ENCODE results near the gene PTBP3. TPM values are rescaled to one million over a fixed set of nuclear protein-coding genes. Genes with fewer than 3 reads are reported as not detected.

The PTBP3 gene
- polyA plus RNA-seq, 1 donor from 2014 or later: 36.1 TPM

DNA sequence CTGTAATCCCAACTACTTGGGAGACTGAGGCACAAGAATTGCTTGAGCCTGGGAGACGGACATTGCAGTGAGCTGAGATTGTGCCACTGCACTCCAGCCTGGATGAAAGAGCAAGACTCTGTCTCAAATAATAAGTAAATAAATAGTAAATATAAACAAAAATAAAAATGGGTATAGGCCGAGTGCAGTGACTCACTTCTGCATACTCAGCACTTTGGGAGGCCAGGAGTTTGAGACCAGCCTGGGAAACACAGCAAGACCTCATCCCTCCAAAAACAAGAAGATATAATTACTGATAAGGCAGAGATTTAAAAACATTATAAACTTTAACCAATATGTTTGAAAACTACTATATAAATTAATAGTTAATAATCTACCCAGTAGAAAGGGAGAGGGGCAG lies 120.5 kb downstream of the PTBP3 start:
- Histone ChIP-seq H3K9me2 (ENCODE audit: insufficient read depth, low read length) (no peaks in the 10 kb centered on the region), H3F3A (ENCODE audit: insufficient read depth, low read length, poor library complexity, severe bottlenecking) (no peaks in the 10 kb centered on the region), H2AFZ (ENCODE audit: low read depth, low read length) (no peak overlapping the region), H3K27ac (ENCODE audit: low read length) (no peak overlapping the region), H3K27me3 (ENCODE audit: insufficient read depth, low read depth, low read length) (no peaks in the 10 kb centered on the region), H3K36me3 (ENCODE audit: insufficient read depth, low read length) (peaks cover 2% of the 10 kb centered on the region), H3K9ac (ENCODE audit: low read length) (no peak overlapping the region), H3K79me2 (replicated peaks; ENCODE audit: insufficient read depth, low read length) (no peaks in the 10 kb centered on the region), H4K20me1 (ENCODE audit: insufficient read depth) (no peaks in the 10 kb centered on the region), H3K4me2 (ENCODE audit: low read length) (no peak overlapping the region), H3K9me3 (ENCODE audit: low read length) (no peaks in the 10 kb centered on the region), H3K4me3 (ENCODE audit: low read length) (no peak overlapping the region)
- TF ChIP-seq EP300 (conservative IDR thresholded peaks at IDR 0.05; ENCODE audit: poor library complexity, severe bottlenecking): no peak

DNA sequence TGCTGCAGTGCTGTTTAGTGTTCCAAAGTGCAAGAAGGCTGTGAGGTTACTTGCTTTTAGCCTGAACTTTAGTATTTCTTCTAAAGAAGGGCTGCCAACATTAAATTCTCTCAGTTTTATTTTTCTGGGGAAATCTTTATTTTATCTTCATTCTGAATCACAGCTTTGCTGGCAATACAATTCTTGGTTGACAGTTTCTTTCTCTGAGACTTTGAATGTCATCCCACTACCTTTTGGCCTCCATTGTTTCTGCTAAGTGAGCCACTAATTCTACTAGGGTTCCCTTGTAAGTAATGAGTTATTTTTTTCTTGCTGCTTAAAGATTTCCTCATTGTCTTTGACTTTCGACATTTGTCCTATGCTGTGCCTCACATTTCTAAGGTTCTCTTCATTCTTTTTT lies 126.0 kb downstream of the PTBP3 start:
- Histone ChIP-seq H3K4me2 (ENCODE audit: low read length) (no peak overlapping the region), H3K79me2 (replicated peaks; ENCODE audit: insufficient read depth, low read length) (no peaks in the 10 kb centered on the region), H3K9ac (ENCODE audit: low read length) (no peak overlapping the region), H3K27ac (ENCODE audit: low read length) (no peak overlapping the region), H3K27me3 (ENCODE audit: insufficient read depth, low read depth, low read length) (no peaks in the 10 kb centered on the region), H3K36me3 (ENCODE audit: insufficient read depth, low read length) (no peaks in the 10 kb centered on the region), H3F3A (ENCODE audit: insufficient read depth, low read length, poor library complexity, severe bottlenecking) (no peaks in the 10 kb centered on the region), H3K4me3 (ENCODE audit: low read length) (no peak overlapping the region), H2AFZ (ENCODE audit: low read depth, low read length) (no peak overlapping the region), H3K9me2 (ENCODE audit: insufficient read depth, low read length) (no peaks in the 10 kb centered on the region), H4K20me1 (ENCODE audit: insufficient read depth) (no peaks in the 10 kb centered on the region), H3K9me3 (ENCODE audit: low read length) (no peaks in the 10 kb centered on the region)
- TF ChIP-seq SMC3 (conservative IDR thresholded peaks at IDR 0.05; ENCODE audit: poor library complexity): no peak

- no peaks in the 10 kb centered on the region for H3F3A ChIP-seq (ENCODE audit: insufficient read depth, low read length, poor library complexity, severe bottlenecking)
- H3K27ac ChIP-seq (ENCODE audit: low read length): no peak overlapping the region
- no peak overlapping the region for H2AFZ ChIP-seq (ENCODE audit: low read depth, low read length)
- no peaks in the 10 kb centered on the region for H3K27me3 ChIP-seq (ENCODE audit: insufficient read depth, low read depth, low read length)
- no peaks in the 10 kb centered on the region for H3K79me2 ChIP-seq (replicated peaks; ENCODE audit: insufficient read depth, low read length)
- H3K9me2 ChIP-seq (ENCODE audit: insufficient read depth, low read length): no peaks in the 10 kb centered on the region
- no peaks in the 10 kb centered on the region for H4K20me1 ChIP-seq (ENCODE audit: insufficient read depth)
- no peak overlapping the region for H3K4me3 ChIP-seq (ENCODE audit: low read length)
- TF ChIP-seq EZH2 (IDR thresholded peaks at IDR 0.05; ENCODE audit: borderline replicate concordance, insufficient read depth, low read length, poor library complexity, severe bottlenecking): no peak
- TF ChIP-seq TAF1 (IDR thresholded peaks at IDR 0.05; ENCODE audit: low read depth): no peak
- no peak for TF ChIP-seq POLR2AphosphoS5 (IDR thresholded peaks at IDR 0.05)
- TF ChIP-seq CTCF (IDR thresholded peaks at IDR 0.05; ENCODE audit: poor library complexity, severe bottlenecking): no peak
- TF ChIP-seq SMC3 (conservative IDR thresholded peaks at IDR 0.05; ENCODE audit: poor library complexity): no peak
- TF ChIP-seq, protein P1, sequence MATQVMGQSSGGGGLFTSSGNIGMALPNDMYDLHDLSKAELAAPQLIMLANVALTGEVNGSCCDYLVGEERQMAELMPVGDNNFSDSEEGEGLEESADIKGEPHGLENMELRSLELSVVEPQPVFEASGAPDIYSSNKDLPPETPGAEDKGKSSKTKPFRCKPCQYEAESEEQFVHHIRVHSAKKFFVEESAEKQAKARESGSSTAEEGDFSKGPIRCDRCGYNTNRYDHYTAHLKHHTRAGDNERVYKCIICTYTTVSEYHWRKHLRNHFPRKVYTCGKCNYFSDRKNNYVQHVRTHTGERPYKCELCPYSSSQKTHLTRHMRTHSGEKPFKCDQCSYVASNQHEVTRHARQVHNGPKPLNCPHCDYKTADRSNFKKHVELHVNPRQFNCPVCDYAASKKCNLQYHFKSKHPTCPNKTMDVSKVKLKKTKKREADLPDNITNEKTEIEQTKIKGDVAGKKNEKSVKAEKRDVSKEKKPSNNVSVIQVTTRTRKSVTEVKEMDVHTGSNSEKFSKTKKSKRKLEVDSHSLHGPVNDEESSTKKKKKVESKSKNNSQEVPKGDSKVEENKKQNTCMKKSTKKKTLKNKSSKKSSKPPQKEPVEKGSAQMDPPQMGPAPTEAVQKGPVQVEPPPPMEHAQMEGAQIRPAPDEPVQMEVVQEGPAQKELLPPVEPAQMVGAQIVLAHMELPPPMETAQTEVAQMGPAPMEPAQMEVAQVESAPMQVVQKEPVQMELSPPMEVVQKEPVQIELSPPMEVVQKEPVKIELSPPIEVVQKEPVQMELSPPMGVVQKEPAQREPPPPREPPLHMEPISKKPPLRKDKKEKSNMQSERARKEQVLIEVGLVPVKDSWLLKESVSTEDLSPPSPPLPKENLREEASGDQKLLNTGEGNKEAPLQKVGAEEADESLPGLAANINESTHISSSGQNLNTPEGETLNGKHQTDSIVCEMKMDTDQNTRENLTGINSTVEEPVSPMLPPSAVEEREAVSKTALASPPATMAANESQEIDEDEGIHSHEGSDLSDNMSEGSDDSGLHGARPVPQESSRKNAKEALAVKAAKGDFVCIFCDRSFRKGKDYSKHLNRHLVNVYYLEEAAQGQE (IDR thresholded peaks at IDR 0.05; ENCODE audit: borderline replicate concordance): no peak
- no peak for TF ChIP-seq EP300 (conservative IDR thresholded peaks at IDR 0.05; ENCODE audit: poor library complexity, severe bottlenecking)
- no peak for TF ChIP-seq RAD21 (conservative IDR thresholded peaks at IDR 0.05)
- no peak for TF ChIP-seq MXI1 (conservative IDR thresholded peaks at IDR 0.05; ENCODE audit: poor library complexity, severe bottlenecking)
- no peak overlapping the region for H3K9ac ChIP-seq (ENCODE audit: low read length)
- H3K9me3 ChIP-seq (ENCODE audit: low read length): no peaks in the 10 kb centered on the region
- H3K36me3 ChIP-seq (ENCODE audit: insufficient read depth, low read length): no peaks in the 10 kb centered on the region
- no peak overlapping the region for H3K4me2 ChIP-seq (ENCODE audit: low read length)
Observed at GRCh38 chr9:112203536-112203935, 129.9 kb downstream of the PTBP3 start.

All from neural cell (in vitro differentiated cells).